NCI-H524 treated with DMSO at 0.1 percent for 48 hours (cell line): ENCODE measurements around the gene TCF7L1.
"Not testable (repeated sequence)": the region's sequence is repeated elsewhere in the genome, so short reads cannot be mapped to it uniquely, and the experiment has no call there.

Source experiments
- DNase-seq: peaks from one replicate; lab custom pipeline; 2025; lab: John Stamatoyannopoulos, UW

The TCF7L1 gene

DNA sequence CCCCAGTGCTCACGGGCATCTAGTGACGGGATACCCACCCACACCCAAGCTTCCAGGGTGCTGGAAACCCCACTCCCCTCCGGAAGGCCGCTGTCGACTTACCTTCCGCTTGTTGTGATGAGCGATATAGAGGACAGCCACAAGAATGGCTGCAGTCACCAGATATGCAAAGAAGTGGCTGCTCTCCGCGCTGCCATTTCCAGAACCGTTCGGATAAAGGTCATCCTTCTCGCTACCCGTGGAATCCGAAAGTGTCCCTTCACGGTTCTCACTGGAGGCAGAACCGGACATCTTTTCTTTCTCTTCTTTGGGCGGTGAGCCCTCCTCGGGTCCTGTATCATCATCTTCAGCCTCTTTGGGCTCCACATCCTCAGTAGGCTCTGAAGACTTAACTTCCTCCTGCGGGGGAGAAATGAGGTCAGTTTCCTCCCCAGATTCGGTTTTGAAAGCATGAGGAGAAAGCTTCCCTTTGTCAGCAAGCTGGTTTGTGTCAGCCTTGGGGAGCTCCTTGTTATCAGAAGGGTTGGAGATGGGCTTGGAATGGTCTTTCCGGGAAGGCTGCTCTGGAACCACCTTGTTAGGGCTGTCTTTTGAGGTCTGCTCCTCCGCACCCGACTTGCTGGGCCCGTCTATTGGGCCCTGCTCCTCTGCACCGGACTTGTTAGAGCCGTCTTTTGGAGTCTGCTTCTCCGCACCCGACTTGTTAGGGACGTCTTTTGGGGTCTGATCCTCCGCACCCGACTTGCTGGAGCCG is 193.4 kb downstream of the TCF7L1 start:
- DNase-seq = no peak

DNA sequence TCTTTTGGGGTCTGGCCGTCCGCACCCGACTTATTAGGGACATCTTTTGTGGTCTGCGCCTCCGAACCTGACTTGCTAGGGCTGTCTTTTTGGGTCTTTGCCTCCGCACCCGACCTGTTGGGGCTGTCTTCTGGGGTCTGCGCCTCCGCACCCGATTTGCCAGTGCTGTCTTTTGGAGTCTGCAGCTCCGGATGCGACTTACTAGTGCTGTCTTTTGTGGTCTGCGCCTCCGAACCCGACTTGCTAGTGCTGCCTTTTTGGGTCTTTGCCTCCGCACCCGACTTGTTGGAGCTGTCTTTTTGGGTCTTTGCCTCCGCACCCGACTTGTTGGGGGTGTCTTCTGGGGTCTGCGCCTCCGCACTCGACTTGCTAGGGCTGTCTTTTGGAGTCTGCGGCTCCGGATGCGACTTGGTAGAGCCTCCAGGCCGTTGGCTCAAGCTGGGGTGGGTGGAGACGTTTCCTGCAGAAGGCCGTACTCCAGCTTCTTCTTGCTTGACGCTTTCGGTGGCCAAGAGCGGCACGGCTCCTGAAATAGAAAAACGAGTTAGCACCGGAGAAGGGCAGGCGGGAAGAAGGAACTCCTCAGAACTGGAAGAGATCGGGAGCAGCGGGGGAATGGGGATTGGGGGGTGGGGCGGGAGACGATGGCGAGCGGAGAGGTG is 194.1 kb downstream of the TCF7L1 start:
- DNase-seq = no peak

DNA sequence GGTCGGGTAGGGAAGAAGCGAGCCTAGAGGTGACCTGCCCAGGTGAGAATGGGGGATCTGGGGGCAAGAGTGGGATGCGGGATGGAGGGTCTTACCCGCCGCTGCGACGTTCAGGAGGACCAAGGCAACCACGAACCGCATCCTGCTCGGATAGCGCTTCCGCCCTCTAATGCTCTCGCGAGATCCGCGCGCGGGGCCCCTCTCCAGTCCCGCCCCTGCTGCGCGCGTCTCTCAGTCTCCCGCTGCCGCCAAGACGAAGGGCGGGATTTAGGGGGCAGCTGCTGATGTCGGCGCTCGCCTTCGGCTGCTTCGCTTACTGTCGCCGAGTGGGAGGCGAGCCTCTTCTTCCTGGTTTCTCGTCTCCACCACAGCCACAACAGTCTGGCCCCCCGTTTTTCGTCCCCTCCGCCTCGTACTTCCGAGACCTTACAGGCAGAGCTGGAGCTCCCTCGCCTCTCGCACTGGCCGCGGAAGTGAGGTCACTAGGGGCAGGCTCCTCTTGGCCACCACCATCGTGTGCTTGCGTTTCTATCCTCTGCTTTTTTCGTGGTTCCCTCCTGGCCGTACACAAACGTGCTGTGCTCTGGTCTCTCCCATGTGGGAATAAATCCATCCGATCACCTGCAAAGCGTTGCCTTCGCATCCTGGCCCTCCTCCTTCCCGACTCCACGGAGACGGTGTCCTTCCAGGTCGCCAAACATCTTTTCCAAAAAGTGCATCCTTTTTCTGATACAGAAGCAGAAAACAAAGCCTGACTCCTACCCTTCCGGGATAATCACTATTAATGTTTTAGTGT is 194.8 kb downstream of the TCF7L1 start, which contains the start of gene TGOLN2:
Gene TGOLN2 (minus strand): TSS at position 168 of the 796 bp plus-strand sequence. CDS start 27 bp downstream, at position 141.
- DNase-seq = peak; percentile 52

DNA sequence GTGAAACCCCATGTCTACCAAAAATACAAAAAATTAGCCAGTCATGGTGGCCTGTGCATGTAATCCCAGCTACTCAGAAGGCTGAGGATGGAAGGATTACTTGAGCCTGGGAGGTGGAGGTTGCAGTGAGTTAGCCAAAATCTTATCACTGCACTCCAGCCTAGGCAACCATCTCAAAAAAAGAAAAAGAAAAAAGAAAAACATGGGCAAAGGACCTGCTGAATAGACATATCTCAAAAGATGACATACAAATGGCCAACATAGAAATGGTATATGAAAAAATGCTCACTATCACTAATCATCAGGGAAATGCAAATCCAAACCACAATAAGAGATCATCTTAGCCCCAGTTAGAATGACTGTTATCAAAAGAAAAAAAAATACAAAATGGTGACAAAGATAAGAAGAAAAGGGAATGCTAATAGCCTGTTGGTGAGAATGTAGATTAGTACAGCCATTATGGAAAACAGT is 196.0 kb downstream of the TCF7L1 start:
- DNase-seq = no peak

DNA sequence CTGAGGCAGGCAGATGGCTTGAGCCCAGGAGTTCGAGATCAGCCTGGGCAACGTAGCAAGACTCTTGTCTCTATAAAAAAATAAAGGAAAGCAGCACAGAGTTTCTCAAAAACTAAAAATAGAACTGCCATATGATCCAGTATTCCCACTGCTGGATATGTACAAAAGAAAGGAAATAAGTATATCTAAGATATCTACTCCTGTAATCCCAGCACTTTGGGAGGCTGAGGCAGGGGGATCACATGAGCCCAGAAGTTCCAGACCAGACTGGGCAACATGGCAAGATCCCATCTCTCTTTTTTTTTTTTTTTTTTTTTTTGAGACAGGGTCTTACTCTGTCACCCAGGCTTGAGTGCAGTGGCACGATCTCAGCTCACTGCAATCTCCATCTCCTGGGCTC is 196.5 kb downstream of the TCF7L1 start:
- DNase-seq = not testable (repeated sequence)

DNA sequence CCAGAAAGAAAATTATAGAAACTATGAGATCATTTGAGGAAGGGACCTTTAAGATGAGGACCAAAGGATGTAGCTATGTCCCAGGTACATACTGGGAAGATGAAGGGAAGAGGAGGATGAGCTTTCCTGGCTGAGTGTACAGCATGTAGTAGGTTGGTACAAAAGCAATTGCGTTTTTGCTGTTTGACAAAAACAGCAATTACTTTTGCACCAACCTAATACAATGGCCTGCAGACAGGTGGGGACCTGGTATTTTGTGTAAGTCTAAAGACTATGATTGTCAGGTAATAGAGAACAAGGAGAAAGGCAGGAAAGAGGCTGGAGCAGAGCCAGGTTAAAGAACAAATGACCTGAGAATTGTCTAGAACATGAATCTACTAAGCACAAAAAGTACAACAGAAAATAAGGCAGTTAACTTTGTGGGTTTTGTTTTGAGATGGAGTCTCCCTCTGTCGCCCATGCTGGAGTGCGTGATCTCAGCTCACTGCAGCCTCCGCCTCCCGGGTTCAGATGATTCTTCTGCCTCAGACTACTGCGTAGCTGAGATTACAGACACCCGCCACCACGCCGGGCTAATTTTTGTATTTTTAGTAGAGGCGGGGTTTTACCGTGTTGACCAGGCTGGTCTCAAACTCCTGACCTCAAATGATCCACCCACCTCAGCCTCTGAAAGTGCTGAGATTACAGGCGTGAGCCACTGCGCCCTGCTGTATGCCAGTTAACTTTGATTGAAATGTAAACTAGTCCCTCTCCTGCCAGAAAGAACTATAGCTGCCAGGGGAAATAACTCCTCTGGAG is 197.8 kb downstream of the TCF7L1 start:
- no peak for DNase-seq

DNA sequence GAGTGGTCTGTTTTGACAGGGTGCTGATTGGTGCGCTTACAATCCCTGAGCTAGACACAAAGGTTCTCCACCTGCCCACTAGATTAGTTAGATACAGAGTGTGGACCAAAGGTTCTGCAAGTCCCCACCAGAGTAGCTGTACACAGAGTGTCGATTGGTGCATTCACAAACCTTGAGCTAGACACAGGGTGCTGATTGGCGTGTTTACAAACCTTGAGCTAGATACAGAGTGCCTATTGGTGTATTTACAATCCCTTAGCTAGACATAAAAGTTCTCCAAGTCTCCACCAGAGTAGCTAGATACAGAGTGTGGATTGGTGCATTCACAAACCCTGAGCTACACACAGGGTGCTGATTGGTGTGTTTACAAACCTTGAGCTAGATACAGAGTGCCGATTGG is 200.7 kb downstream of the TCF7L1 start:
- not testable (repeated sequence) for DNase-seq

DNA sequence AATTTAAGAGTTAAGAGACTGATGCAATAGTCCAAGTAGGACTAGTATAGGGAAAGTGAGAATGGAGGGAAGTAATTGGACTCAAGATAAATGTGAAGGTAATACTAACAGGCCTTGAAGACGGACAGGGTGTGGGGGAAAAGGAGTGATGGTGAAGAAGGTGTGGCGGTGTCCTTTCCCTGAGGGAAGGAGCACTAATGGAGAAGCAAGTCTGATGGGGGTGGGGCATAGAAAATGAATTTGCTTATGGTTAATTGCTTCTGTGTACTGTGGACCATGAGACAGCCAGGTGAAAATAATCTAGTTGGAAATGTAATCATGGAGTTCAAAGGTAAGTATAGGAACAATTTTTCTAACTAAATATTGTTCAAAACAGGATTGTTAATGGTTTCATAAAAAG is 201.7 kb downstream of the TCF7L1 start:
- no peak for DNase-seq

DNA sequence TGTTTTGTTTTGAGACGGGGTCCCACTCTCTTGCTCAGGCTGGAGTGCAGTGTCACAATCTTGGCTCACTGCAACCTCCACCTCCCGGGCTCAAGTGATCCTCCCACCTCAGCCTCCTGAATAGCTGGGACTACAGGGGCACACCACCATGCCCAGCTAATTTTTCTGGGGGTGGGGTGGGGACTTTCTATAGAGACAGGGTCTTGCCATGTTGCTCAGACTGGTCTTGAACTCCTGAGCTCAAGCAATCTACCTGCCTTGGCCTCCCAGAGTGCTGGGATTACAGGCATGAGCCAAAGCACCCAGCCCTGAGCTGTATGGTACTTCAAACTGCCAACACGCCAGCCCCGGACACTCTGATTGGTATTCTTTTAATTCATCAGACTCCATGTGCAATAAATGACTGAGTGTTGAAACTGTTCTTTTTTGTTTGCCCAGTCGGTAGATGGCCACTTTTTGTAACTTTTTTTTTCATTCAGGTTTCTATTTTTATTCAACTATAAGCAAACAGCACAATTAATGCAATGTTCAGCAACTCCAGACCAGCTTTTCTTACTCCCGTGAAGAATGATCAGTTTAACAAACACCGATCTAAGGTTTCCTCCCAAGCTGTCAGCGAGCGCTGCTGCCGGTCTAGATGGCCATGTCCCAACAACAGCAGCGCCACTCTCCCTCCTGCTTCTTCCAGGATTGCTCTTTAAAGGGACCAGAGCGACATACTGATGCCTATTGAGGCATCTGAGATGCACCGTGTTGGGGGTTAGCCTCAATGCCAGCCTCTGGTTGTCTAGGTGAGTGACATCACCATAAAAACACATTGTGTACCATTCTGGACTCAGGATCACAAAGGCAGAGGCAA is 207.1 kb downstream of the TCF7L1 start:
- no peak for DNase-seq

DNA sequence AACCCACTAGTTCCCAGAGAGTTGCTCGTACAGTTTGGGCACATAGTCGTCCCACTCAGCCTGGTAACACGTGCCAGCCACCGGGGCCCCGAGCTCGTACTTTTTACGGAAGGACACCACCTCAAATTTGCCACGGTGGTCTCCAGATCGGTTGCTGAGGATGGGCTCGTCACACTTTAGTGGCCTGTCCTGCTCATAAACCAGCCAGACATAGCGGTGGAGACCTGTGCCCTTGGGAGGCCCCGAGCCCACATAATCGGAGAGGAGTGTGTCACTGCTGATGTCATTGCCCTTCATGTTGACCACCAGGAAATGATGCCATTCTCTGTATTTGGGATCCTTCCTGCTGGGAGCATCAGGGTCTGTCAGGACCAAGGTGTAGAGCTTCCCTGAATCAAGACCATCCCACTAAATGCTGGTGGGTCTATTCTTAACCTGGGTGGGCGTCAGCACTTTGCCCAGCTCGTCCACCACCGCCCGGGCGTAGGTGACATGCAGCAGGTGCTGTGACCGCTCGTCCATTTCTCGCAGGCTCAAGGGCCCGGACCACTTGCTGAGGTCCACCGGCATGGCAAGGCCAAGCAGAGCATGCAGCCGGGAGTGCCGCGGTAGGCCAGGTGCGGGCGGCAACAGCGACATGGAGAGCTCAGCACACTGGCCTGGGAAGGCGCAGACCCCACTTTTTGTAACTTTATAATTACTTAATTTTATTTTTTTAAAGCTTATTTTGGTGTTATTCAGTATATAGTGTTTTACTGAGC is 208.3 kb downstream of the TCF7L1 start:
- DNase-seq = no peak

DNA sequence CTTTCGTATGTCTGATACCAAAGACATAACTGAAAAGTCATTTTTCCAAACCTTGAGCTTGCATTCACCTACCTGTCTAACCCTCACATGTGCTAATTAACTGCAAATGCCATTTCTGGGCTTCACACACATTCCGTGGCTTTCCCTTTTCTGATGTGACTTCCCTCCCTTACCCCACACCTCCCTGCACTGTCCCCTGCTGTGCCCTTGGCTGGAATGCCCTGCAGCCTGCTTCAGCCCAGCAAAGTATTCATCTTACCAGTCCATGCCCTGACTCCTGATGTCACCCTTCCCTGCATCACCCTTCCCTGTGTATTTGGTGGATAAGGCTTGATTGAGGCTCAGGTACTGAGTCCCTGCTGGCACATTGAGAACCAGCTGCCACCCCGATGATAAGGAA is 209.0 kb downstream of the TCF7L1 start:
- DNase-seq = no peak

DNA sequence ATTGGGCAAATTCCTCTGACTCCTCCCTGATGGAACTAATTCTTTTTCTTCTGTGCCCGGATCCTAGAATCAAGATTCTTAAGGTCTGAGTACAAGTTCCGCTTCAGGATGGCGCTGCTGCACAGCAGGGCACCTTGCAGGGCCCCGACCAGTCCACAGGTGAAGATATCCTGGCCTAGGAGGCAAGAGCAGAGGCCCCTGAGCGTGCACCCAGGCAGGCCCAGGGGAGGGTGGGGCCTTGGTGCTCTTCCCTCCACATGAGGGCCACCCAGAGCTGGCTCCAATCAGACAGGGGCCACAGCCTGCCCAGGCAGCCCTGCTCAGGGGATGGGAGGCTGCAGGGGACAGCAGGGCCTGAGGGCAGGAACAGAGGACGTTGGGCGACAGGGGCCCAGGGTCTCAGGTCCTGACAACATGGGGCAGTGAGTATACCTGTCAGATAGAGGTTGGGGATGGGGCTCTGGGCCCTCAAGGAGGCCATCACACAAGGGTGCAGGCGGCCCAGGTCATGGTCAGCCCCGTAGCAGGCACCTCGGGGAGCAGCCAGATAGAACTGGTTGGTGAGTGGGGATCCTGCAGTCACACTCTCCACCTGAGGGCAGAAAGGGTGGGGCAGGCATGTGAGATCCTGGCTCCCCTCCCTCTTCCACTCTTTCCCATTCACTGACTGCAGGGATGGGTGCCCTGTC is 210.2 kb downstream of the TCF7L1 start:
- not testable (repeated sequence) for DNase-seq

DNA sequence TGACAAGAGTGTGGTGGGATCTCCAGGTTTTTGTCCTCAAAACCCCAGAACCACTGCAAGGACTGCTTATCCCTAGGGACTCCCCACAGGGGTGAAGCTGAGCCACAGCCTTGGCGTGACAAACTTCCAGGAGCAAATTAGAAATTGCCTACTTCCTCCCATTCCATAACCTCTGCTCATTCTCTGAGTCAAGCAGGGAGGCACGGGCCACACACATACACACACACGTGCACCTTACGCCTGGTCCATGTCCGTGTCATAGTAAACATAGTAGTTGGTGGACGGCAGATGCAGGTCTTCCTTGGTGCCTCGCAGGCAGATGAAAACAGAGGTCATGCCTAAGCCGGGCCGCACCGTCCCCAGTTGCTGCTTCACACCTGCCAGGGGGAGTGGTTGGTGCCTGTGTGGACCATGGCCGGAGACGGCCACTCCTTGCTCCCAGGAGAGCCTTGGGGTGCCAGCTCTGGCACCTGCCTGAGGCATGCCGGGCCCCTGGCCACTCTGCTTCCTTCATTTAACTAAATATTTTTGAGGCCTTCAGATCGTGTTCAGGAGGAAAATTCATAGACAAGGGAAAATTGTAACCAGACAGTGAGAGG is 211.3 kb downstream of the TCF7L1 start:
- no peak for DNase-seq

DNA sequence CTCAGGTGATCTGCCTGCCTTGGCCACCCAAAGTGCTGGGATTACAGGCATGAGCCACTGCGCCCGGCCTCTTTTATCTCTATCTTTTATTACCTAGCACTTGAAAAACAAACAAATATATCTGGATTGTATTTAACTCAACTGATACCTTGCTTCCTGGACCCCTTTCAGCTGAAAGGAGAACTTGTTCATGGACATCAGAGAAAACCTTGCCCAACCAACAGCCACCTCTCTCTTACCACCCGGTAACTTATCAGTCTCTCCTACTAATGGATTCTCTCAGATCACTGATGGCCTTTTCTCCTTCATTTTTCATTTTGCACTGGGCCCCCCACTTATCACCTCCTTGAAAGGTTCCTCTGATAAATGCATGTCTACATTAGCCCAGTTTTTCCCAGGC is 214.4 kb downstream of the TCF7L1 start:
- DNase-seq = no peak

DNA sequence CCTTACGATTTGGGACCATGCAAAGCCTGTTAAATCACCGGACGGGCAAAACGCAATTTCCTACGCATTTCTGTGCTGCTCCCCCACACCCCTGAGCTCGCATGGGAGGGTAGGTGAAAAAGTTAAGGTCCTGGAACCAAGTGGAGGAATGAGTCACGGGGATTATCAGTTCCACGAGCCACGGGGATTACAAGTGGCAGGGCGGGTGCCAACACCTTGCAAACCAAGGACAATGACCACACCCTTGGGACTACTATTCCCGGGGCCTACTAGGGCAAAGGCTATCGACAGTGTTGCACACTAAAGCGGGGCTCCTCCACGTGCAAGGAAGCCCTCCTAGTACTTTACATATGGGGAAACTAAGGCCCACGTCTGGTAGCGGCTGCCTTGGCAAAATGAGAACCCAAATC is 220.7 kb downstream of the TCF7L1 start:
- no peak for DNase-seq

DNA sequence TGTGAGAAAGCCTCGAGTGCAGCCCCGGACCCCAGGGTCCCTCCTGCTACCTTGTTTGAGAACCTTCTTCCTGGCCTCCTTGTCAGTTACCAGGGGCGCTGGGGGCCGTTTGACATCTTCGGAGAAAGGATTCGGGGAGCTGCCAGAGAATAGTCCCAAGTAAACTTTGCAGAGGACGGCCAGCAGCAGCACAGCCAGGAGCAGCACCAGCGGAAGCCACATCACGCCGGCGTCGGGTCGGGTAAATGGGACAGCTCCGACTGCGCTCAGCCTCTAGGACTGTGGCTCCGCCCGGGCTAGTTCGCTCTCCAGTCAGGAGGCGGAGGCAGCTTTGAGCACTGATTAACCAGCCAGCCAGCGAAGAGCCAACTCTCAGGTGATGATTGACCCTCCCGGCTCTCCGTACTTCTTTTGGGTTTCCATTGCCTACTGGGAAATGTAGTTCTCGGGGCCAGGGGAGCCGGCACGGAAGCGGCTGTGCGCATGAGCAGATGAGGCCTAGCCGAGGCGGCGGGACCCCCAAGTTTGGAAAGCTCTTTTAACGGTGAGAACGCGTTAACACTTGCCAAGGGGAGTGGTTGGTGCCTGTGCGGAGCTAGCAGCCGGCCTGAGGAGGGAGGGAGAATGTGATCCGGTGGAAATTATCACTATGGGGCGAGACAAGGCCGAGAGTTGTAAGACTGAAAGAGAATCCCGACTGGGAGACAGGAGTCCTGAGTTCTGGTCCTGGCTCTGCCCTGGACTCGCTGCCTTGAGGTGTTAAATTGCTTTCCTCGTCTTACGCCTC is 221.3 kb downstream of the TCF7L1 start, which contains the start of the genes ELMOD3 and RETSAT:
Gene ELMOD3 (plus strand): TSS at position 484 of the 787 bp plus-strand sequence. CDS start 2,430 bp downstream, outside the sequence.
Gene RETSAT (minus strand): TSS at position 243 of the 787 bp plus-strand sequence. CDS start 21 bp downstream, at position 222.
- DNase-seq = peak; percentile 93

DNA sequence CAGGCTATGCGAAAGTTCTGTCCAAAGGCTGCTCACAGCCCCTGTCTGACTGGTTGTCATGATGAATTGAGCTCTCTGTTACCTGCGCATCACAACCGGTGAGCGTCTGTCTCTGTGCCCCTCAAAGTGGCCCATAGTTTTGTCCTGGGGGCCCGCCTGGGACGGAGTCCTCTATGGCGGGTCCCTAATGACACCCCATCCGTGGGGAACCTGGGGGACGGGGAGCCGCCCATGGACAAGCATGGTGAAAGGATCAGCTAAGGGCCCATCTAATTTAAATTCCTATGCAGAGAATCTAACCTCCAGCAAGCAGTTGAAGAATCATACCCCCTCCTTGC is 221.8 kb downstream of the TCF7L1 start:
- DNase-seq = no peak

DNA sequence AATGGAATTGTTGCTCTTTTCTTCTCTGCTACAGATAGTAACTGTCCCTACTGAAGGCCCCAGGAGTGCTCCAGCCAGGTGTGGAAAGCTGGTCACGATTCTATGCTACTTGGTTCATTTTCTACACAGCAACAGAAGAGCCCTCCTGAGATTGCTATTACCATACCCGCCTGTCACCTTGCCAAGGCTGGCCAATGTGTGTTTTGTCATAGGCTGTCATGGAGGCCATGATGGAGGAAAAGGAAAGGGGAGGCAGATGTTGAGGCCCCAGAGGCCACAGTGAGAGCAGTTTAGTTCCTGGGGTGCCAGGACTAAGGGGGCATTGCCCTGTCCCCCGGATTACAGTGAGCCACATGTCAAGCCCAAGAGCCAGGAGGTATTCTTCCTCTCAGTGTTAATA is 222.3 kb downstream of the TCF7L1 start:
- no peak for DNase-seq
